Measurements from ENCODE around the gene CCDC91.

DNA sequence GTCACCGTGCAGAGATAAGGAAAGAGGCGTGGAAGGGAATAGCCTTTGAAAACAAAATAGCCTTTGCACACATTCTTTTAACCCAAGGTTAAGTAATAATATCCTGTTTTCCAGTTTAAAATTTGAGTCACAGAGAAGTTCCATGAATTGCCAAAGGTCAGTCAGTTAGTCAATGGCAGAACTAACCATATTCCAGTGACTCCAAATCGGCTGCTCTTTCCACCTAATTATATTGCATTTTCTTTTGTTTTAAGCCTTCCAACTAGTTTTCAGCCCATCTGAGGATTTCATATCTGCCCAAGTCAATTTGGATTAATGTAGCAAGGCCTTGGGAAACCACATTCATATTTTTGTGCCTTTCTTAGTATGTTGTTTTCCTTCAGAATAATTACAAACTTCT, 373.0 kb downstream of the CCDC91 start:
- TF ChIP-seq RAD21 (IDR thresholded peaks at IDR 0.05; ENCODE audit: low read length) (no peak), SMC3 (IDR thresholded peaks at IDR 0.05; ENCODE audit: low read depth, low read length) (no peak), CHD1 (IDR thresholded peaks at IDR 0.05; ENCODE audit: low read depth, low read length) (no peak), POLR2A (IDR thresholded peaks at IDR 0.05; ENCODE audit: low read depth, low read length) (no peak), CEBPB (IDR thresholded peaks at IDR 0.05; ENCODE audit: low read depth, low read length) (no peak), NFE2L2 (IDR thresholded peaks at IDR 0.05; ENCODE audit: low read depth, low read length) (no peak), RFX5 (IDR thresholded peaks at IDR 0.05; ENCODE audit: low read depth, low read length) (no peak)
- TF ChIP-seq, protein P1, sequence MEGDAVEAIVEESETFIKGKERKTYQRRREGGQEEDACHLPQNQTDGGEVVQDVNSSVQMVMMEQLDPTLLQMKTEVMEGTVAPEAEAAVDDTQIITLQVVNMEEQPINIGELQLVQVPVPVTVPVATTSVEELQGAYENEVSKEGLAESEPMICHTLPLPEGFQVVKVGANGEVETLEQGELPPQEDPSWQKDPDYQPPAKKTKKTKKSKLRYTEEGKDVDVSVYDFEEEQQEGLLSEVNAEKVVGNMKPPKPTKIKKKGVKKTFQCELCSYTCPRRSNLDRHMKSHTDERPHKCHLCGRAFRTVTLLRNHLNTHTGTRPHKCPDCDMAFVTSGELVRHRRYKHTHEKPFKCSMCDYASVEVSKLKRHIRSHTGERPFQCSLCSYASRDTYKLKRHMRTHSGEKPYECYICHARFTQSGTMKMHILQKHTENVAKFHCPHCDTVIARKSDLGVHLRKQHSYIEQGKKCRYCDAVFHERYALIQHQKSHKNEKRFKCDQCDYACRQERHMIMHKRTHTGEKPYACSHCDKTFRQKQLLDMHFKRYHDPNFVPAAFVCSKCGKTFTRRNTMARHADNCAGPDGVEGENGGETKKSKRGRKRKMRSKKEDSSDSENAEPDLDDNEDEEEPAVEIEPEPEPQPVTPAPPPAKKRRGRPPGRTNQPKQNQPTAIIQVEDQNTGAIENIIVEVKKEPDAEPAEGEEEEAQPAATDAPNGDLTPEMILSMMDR (conservative IDR thresholded peaks at IDR 0.05; ENCODE audit: low read depth, low read length), result no peak
- TF ChIP-seq, protein P2, sequence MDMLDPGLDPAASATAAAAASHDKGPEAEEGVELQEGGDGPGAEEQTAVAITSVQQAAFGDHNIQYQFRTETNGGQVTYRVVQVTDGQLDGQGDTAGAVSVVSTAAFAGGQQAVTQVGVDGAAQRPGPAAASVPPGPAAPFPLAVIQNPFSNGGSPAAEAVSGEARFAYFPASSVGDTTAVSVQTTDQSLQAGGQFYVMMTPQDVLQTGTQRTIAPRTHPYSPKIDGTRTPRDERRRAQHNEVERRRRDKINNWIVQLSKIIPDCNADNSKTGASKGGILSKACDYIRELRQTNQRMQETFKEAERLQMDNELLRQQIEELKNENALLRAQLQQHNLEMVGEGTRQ (IDR thresholded peaks at IDR 0.05; ENCODE audit: low read depth, low read length), result no peak

Data from IMR-90 (cell line).